ENCODE measurements around the gene SH3RF3. TPM values are rescaled to one million over a fixed set of nuclear protein-coding genes. Genes with fewer than 3 reads are reported as not detected.

The SH3RF3 gene
- total RNA-seq, 2 donors from 2014 or later, result 1.3 to 5.6 TPM

GRCh38 chr2:109444916-109445315 is 315.9 kb downstream of the SH3RF3 start:
- Histone ChIP-seq H3K9me3 (peaks cover 0 to 10% (median 3%) of the 10 kb centered on the region in 3 donors), H3K4me3 (no peak overlapping the region), H3K27me3 (no peaks in the 10 kb centered on the region), H3K36me3 (replicated peaks in 1 of 2; ENCODE audit: insufficient read depth in 1 of 2, low read depth in 2 of 2) (no peaks in the 10 kb centered on the region), H3K27ac (no peak overlapping the region), H3K4me1 (no peaks in the 10 kb centered on the region)
- no peak for ATAC-seq
- DNase-seq, result no peak
- TF ChIP-seq POLR2A (IDR thresholded peaks at IDR 0.05) (no peak), CTCF (IDR thresholded peaks at IDR 0.05) (no peak)
- intact Hi-C loops (cut with DNase I), result no loop called here

GRCh38 chr2:109446278-109447131 is 317.5 kb downstream of the SH3RF3 start:
- DNase-seq (no peak), ATAC-seq (no peak)
- H3K4me1 ChIP-seq, result no peaks in the 10 kb centered on the region
- WGBS, 2 donors, result 74 to 76% methylated on average over 19 to 20 of the region's 20 CpGs
- H3K27ac ChIP-seq, result no peak overlapping the region
- intact Hi-C loops (cut with DNase I), result no loop called here
- no peak overlapping the region for H3K4me3 ChIP-seq
- no peaks in the 10 kb centered on the region for H3K27me3 ChIP-seq
- no peaks in the 10 kb centered on the region for H3K36me3 ChIP-seq (replicated peaks in 1 of 2; ENCODE audit: insufficient read depth in 1 of 2, low read depth in 2 of 2)
- H3K9me3 ChIP-seq, result peaks cover 0 to 7% (median 3%) of the 10 kb centered on the region in 3 donors
- TF ChIP-seq POLR2A (IDR thresholded peaks at IDR 0.05) (no peak), CTCF (IDR thresholded peaks at IDR 0.05) (no peak)

- no peak for ATAC-seq
- DNase-seq, result no peak
- Histone ChIP-seq H3K27ac (no peak overlapping the region), H3K9me3 (peaks cover 0 to 7% (median 3%) of the 10 kb centered on the region in 3 donors), H3K36me3 (replicated peaks in 1 of 2; ENCODE audit: insufficient read depth in 1 of 2, low read depth in 2 of 2) (no peaks in the 10 kb centered on the region), H3K4me3 (no peak overlapping the region), H3K27me3 (no peaks in the 10 kb centered on the region), H3K4me1 (no peaks in the 10 kb centered on the region)
- no peak for TF ChIP-seq POLR2A (IDR thresholded peaks at IDR 0.05)
- no peak for TF ChIP-seq CTCF (IDR thresholded peaks at IDR 0.05)
- WGBS, 2 donors, result 75 to 80% methylated on average over 9 of the region's 9 CpGs
- intact Hi-C loops (cut with DNase I), result no loop called here
Measured at GRCh38 chr2:109447251-109447661, 318.3 kb downstream of the SH3RF3 start.

- TF ChIP-seq POLR2A (IDR thresholded peaks at IDR 0.05), result no peak
- TF ChIP-seq CTCF (IDR thresholded peaks at IDR 0.05), result no peak
- Histone ChIP-seq H3K27ac (no peak overlapping the region), H3K4me1 (no peaks in the 10 kb centered on the region), H3K27me3 (no peaks in the 10 kb centered on the region), H3K9me3 (peaks cover 0 to 6% (median 3%) of the 10 kb centered on the region in 3 donors), H3K4me3 (no peak overlapping the region), H3K36me3 (replicated peaks in 1 of 2; ENCODE audit: insufficient read depth in 1 of 2, low read depth in 2 of 2) (no peaks in the 10 kb centered on the region)
- DNase-seq, result no peak
- intact Hi-C loops (cut with DNase I), result no loop called here
- no peak for ATAC-seq
- 66 to 74% methylated on average over 3 to 6 of the region's 6 CpGs for WGBS, 2 donors
Measured at GRCh38 chr2:109447776-109448175, 318.8 kb downstream of the SH3RF3 start.

GRCh38 chr2:109448207-109448606 is 319.2 kb downstream of the SH3RF3 start:
- no peak for TF ChIP-seq POLR2A (IDR thresholded peaks at IDR 0.05)
- TF ChIP-seq CTCF (IDR thresholded peaks at IDR 0.05), result no peak
- Histone ChIP-seq H3K9me3 (peaks cover 0 to 3% (median 2%) of the 10 kb centered on the region in 3 donors), H3K27me3 (no peaks in the 10 kb centered on the region), H3K4me1 (no peaks in the 10 kb centered on the region), H3K27ac (no peak overlapping the region), H3K36me3 (replicated peaks in 1 of 2; ENCODE audit: insufficient read depth in 1 of 2, low read depth in 2 of 2) (no peaks in the 10 kb centered on the region), H3K4me3 (no peak overlapping the region)
- 78 to 79% methylated on average over 4 of the region's 4 CpGs for WGBS, 2 donors
- intact Hi-C loops (cut with DNase I), result no loop called here
- ATAC-seq, result no peak
- no peak for DNase-seq
